ENCODE data around the gene F5.

The F5 gene

DNA sequence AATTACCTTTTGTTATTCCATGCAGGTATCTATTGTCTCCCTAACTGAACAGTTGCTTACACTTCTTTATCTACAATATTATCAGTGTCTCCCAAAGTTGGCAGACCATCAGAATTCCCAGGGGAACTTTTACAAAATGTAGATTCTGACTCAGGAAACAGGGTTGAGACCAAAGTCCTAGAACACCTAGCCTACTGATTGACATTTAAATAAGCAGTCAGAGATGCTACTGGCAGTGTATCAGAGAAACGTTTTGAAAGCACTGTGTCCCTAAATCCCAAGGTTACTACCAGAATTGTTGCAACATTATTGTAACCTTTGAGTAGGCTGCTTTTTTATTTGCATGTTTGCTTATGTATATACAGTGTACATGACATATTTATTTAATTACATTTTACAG lies 1.8 kb upstream of the F5 start:
- DNase-seq (ENCODE audit: low read depth), result no peak

DNA sequence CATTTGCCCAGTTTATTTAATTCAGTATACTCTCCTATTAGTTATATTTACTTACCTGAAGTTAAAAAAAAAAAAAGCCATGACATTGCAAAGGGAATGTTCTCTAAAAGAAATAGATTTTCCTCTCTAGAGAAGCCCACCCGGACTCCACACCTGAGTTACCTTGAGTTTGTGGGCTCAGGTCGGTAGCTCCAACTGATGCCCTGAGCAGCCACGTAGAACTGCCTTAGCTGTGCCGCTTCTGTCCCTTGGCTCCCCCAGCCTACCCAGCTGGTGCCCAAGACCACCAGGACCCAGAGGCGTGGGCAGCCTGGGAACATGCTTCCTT lies 250 bp downstream of the F5 start:
- DNase-seq (ENCODE audit: low read depth), result no peak

DNA sequence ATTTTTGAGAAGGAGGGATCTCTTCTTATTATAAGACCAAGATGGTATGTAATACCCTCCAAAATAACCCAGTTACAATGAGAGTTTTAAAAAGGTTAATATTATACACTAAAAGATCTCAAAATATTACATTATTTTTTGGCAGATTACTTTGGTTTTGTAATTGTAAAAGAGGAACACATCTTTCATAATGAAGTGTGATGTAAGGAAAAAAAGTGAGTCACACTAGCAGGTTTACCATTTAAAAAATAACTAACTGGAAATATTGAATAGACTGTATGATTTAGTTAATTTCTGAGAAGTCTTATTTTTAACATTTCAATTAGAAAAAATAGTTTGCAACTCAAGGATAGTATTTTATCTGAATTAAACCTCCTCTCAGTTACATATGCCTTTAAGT lies 1.1 kb downstream of the F5 start:
- no peak for DNase-seq (ENCODE audit: low read depth)

DNA sequence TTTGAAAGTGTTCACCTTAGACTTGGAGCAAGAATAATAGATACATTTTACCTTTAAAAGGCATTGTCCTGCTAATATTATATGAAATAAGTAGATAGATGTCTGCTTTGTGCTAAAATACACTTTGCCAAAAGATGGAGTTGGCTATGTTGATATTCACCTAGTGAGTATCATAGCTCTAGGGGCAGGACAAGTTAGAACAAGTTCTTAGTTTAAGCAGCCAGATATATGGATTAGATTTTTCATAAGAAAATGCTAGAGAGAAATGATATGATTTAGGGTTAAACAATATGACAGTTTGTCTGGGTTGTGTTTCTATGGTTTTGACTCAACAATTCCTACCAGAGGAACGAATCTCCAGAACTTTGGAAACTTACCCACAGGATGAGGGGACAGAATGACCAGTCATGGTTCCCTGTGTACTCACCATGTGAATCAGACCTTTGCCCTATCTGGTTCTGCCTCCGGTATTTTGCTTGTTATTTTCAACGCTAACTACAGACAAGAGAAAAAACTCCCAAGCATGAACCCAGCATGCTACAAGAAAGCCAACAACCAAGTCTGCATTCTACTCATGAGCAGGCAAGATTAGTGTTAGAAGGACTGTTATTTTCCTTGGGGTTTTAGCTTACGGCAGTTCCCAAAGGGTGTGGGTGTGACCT lies 1.7 kb downstream of the F5 start:
- no peak for DNase-seq (ENCODE audit: low read depth)

DNA sequence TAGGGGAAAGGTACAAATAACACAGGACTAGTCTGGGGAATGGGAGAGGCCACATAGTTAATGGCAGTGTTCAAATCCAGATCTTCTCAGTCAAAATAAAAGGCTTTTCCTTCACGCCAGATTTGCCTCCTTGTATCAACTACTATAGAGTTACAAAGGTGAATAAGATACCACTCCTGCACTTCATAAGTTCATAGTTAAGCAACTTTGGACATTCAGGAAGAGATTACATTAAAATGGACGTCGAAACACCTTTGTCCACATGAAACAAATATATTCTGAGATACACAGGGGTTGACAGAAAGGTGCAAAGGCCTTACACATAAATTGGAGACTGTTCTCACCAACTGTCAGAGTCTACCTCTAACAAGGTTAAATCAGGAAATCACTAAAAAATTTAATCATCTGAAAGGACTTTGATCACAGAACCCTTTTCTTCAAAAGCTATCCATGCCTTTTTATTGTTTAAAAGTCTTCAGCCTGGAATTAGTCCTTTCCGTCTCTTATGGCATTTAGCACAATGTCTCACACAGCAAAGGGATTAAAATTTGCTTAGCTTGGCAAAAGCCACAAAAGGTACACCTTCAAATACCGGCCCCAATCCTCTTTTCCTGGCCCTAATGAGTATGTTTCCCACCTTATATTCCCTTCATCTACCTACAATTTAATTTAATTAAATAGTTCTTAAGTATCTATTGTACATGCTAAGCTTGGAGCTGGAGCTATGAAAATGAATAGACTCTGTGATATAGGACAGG lies 8.1 kb downstream of the F5 start:
- no peak for DNase-seq (ENCODE audit: low read depth)

DNA sequence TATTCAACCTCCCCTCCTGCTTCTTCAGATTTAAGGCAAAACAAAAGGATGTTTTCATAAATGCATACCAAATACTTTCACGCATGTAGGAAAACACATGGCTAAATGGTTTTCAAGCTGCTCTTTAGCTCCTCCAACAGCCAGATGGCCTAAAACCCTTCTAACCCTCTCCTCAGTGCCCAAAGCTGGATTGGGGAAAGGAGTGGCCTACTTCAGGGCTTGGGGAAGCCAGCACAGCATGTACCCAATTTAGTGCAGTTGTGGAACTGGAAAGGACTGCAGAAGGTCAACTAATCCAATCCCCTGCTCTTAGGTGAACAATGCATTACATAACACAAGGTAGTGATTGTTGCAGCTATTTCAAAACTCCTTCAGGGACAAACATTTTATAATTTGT lies 9.3 kb downstream of the F5 start:
- no peak for DNase-seq (ENCODE audit: low read depth)

DNA sequence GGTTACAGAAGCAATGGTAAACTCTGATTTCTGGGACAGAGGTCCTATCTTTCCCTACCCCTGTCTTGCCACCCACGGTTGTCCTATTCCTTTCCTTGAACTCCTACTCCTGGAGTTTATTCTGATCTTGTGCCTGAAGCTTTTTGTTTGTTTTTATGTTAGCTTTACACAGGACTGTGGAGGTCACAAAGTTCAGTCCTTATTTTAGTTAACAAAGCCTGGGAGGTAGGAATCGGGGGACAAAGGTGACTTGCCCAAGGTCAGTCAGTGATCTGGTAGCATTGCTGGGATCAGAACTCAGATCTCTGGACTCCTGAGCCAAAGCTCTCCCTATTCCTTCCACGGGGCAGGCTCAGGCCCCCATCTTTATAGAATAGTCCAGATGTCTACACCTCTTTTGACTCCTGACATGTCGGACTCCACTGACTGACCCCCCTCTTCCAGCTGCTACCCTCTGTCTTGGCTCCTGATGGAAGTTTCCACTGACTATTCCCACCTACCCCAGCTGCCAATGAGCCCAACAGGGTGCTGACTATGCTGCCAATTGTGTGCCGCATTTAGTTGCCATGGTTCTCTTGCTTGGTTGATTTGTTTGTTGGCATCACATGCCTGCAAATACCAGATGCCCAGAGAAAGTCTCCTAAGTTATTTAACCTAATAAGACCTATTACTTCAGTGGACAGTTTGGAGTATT lies 9.9 kb downstream of the F5 start:
- no peak for DNase-seq (ENCODE audit: low read depth)

DNA sequence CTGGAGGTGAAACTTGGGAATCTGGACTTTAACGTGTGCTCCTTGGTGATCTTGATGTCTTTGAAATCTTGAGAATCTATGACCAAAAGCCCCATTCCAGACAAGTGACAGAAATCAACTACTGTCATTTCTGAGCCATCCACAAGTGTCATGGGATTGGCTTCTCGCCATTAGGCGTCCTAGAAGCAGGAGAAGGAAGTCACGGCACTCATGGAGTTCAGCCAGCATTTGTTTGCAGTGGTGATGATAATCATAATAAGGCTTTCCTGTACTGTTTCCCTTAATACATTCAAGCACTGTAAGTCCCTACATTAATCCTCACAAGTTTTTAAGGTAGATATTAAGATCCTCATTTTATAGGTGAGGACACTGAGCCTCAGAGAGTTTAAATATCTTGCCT lies 11.9 kb downstream of the F5 start:
- DNase-seq (ENCODE audit: low read depth), result no peak

DNA sequence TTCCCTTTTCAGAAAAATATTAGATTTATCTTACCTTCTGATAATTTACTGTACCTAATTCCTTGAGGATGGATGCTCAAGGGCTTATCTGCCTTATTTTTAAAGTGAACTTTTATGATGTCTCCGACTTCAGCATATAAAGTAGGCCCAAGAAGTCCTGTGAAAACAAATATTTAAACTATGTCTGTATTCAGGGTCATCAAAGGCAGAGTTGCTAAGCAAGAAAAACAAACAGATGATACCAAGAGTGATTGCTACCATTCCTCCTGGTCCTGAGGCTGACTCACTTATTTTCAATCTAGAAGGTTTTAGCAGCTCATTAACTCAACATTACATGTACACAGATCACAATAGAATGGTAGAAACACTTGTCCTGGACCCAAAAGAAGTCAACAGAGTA lies 14.1 kb downstream of the F5 start:
- DNase-seq (ENCODE audit: low read depth), result no peak

DNA sequence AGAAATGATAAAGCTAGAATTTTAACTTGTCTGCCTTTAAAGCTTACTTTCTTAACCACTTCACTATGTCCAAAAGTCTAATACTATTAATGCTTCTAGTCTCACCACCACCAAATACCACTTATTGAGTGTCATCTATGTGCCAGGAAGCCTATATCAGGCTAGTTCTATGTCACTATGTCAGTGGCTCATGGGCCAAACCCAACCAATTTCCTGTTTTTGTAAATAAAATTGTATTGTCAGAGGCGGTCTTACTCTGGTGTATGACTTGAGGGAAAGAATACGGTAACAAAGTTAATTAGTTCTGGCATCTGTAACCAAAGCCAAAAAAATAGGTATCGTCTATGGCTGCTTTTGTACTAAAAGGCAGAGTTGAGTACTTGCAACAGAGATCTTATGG lies 14.8 kb downstream of the F5 start:
- no peak for DNase-seq (ENCODE audit: low read depth)

DNA sequence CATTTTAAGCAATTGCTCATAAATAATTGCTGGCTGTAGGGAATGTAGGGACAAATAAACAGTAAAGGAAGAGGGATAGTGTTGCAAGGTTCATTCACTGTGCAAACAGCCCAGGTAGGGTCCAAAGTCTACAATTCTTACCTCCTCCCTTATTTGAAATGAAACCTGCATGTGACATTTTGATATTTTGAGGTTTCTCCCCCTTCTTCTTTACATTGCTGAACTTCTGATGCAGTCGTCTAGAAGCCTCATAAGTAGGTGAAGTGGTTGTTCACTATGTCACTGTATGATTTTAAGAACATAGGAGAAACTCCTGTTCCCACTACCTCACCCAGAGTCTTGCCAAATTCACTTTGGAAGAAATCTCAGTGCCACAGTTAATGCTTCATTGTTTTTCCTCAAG lies 16.1 kb downstream of the F5 start:
- no peak for DNase-seq (ENCODE audit: low read depth)

DNA sequence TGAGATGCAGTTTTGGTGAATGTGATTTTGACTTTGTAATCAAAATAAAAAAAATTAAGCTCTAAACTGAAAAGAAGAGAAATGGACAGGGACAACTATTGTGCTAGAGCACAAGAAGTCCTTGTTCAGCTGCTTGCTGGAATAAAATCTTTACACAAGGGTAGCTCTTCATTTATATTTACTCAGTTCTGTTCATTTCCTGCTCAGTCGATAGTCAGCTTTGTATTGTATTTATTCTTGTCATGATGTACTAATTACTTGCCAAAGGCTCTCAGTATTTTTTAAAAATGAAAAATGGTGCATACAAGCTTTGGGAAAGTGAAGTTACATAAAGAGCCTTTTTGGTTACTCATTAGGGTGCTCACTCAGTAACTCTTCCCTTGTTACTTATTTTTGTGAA lies 17.8 kb downstream of the F5 start:
- DNase-seq (ENCODE audit: low read depth), result no peak

DNA sequence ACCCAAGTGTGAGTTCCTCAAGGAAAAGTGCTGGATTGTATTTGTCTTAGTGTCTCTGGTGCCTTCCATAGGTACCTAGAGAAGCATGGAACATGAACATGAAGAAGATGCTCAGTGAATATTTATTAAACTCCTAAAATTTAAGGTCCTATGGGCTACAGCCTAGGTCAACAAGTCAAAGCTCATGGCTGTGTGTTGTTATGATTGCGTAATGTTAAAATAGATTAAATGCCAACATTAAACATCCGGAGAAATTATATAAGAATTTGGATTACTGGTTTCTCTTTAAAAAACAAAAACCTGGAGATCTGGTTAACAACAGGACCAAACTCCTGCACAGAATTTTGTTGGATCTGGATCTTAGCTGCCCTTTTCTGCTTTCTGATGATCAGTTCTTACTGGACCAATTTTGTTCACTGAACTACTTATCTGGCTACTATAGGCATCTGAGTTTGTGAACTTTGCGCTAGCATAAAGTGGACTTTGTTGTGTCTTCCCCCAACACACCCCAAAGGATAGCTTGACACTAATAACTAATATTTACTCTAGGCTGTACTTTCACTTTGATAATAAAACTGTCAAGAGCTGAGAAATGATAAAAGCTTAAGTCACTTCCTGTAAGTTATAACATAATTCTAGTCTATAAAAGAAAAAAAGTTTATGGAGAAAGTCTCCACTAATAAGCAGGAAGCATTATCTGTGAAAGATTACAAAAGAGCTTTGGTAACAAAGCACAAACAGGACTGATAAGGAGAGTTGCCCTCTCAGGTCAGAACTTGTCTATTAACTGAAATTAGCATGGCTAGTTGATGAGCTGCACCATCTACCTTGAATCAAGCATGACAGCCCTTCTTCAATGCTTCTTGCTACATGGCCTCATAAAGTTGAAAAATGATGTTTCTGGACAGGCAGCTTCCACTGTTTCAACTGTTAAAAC lies 20.7 kb downstream of the F5 start:
- DNase-seq (ENCODE audit: low read depth), result no peak

DNA sequence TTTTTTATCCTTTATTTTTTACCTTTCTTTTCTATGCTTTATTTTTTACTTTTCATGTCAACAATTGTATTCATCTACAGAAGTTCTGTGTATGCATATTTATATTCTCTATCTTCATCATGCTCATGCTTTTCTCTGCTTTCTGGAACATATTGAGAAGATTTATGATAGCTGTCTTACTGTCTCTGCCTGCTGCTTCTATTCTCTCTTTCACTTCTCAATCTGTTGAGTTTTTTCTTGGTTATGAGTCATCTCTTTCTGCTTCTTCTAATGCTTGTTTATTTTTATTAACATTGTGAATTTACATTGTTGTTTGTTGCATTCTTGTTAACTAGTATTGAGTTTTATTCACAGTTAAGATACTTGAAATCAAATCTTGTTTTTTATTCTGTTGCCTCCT lies 22.6 kb downstream of the F5 start:
- DNase-seq (ENCODE audit: low read depth), result no peak

DNA sequence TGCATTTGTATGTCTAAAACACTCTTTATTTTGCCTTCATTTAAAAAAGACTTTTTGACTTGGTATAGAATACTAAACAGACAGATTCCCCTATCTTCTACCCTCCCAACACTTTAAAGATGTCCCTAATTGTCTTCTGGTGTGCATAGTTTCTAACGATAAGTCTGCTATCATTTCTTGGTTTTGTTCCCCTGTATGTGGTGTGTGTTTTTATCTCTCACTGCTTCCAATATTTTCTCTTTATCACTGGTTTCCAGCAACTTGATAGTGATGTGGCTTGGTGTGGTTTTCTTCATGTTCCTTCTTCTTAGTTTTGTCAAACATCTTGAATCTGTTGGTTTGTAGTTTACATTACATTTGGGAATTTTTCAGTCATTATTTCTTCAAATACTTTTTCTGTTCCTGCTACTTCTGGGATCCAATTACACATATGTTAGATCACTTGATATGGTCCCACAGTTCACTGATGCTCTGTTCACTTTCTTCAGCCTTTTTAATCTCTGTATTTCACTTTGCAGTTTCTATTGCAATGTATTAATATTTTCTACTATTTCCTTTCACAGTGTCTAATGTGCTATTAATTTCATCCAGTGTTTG lies 23.2 kb downstream of the F5 start:
- no peak for DNase-seq (ENCODE audit: low read depth)

DNA sequence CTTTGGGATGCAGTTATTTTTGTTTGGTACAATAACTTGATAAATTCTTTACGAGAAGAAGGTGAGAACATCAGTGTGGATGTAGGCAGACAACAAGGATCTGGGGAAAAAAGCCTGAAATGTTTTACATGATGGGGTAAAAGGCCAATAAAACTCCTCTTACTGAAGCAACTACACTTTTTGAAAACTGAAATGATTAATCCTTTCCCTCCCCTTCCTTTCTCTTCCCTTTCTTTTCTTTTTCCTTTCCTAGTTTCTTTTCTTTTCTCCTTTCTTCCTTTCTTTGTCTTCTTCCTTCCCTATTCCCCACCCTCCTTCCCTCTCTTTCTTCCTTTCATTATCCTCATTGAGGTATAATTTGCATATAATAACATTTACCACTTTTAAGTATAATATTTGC lies 24.6 kb downstream of the F5 start:
- no peak for DNase-seq (ENCODE audit: low read depth)

DNA sequence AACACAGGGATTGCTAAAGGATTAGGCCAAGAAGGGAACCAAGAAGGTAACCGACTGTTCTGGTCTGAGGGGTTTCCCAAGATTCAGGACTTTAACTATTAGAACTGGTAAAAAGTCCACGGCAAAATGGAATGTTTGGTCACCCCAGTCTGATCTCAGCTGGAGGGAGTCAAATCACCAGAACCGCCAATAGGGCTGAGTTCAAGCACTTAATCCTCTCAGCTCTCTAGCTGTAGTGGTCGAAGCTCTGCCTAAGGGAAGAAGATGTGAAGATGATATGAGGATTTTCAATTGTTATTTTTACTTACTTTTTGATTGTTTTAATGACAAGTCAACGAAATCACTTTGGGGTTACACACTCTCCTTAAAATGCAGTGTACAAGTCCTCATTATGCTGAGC lies 29.1 kb downstream of the F5 start:
- no peak for DNase-seq (ENCODE audit: low read depth)

DNA sequence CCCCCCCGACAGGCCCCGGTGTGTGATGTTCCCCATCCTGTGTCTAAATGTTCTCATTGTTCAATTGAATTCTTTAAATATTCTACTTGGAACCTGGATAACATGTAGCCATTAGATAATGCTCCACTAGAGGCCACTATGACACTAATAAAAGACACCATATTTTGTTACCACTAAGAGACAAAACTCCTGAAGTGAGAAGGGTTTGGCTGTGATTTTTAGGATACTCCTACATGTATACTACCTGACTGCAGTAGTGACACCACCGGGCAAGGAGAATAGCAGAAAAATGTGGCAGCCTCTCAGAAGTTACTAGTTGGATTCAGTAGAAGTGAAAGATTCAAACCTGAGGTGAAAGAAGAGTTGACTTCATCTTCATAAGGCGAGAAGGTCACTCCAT lies 36.0 kb downstream of the F5 start:
- no peak for DNase-seq (ENCODE audit: low read depth)

DNA sequence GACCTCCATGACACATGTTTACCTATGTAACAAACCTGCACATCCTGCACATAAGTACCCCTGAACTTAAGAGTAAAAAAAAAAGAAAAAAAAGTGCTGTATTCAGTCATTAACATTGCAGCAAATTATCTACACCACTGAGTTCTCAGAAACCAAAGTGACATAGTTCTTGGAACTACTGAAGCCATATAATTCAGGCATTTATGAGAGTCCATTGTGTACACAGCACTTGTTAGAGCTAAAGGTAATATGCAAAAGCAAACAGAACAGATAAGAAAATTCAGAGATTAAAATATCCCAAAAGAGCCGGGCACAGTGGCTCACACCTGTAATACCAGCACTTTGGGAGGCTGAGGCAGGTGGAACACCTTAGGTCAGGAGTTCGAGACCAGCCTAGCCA lies 38.0 kb downstream of the F5 start:
- DNase-seq (ENCODE audit: low read depth), result no peak

DNA sequence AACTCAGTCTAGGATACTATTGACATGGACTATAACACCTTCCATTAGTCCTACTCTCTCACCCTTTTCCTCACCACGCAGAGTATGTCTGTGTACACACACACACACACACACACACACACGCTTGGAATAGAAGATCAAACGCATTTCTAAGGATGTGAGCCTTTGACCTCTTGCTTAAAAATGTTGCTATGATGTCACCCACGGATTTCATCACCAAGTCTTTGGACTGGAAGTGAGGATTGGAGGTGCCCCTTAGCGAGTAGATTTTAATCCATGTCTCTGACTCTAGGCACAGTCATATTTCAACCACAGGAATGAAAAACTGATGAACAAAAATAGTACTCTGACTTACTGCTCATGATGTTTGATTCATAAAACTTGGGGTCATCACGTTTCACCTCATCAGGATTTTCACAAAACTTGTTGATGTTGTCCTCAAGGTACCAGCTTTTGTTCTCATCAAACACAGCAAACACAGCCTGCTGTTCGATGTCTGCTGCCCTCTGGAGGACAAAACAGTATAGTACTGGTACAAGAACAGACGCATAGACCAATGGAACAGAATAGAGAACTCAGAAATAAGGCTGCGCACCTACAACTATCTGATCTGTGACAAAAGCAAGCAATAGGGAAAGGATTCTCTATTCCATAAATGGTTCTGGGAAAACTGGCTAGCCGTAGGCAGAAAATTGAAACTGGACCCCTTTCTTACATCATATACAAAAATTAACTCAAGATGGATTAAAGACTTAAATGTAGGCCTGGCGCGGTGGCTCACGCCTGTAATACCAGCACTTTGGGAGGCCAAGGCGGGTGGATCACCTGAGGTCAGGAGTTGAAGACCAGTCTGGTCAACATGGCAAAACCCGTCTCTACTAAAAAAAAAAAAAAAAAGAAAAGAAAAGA lies 39.9 kb downstream of the F5 start:
- DNase-seq (ENCODE audit: low read depth), result peak; percentile 20

DNA sequence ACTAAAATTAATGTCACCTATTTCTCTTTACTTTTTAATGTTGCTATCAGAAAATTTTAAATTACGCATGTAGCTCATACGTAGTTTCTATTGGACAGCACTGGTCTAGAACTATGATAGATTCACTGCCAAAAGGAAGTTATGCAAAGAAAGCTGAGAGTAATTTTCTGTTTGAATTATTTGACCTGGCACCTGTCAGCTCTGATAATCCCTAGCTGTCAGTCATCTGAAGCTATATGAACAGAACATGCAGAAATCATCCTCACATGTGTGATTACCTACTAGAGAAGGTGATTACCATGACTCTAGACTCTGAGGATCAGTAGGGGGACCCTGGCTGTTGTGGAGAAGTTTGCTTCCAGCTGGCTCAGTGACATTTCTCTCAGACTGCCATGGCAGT lies 40.8 kb downstream of the F5 start:
- DNase-seq (ENCODE audit: low read depth), result no peak

Data from stimulated activated CD8-positive, alpha-beta memory T cell treated with anti-CD3 and anti-CD28 coated beads, Interleukin-15, amount 100 ng/mL, for 1 hour (primary cell).